HG02678 (cell line): ENCODE measurements around the gene MOGAT1.

Source experiments
- ATAC-seq: cut with Tn5 transposase; IDR thresholded peaks from one replicate; pipeline ENCODE4 v1.9.1; 2021; ENCODE audit warnings: mild to moderate bottlenecking, moderate library complexity; ENCODE audit not compliant: unreplicated experiment

The MOGAT1 gene

DNA sequence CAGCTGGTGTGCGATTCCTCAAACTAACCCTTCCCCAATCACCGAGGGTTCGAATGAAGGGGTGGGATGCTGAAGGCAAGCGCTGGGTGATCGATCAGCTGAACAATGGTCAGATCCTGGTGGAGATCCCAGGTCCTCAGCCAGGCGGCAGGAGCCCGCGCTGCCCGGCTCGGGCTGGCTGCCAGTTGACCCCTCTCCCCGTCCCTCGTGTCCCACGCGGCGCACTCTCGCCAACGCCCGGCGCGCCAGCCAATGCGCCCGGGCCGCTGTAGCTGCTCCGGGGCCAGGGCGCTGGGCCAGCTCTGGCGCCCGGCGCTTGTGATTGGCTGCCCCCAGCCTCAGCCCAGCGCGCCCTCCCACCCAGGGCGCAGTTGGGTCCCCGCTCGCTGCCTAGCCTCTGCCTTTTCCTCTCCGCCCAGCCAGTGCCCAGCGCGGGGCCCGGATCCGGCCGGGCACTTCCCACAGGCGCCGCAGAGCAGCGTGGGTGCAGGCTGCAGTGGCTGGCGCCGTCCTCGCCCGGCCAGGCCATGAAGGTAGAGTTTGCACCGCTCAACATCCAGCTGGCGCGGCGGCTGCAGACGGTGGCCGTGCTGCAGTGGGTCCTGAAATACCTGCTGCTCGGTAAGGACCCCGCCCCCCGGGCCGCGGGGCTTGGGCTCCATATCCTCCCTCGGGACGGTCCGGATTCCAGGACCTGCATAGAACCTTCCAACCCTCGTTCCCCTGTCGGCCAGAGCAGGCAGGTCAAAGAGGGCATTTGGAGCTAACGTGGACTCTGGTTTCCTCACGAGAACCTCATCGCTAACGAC lies at the start of gene MOGAT1:
Gene MOGAT1, plus strand, starts transcription at position 400 of the 809 bp plus-strand sequence. Its CDS starts 128 bp downstream, at position 528.
- ATAC-seq = peak; percentile 56

DNA sequence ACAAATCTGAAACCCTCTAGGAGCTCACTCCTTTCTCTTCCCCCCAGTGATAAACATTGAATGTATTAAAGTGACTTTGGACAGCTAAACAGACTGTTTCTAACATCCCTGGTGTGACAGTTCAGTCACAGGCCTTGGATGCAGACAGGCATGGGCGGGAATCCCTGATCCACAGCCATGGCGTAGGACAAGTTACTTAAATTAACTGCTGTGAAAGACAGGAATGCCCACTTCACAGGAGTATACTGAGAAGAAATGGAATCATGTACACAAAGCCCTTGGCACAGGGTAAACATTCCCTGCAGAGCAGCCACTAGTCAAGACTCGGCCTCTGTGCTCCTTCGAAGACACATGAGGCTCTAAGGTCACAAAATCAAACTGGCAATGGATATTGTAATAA lies 49.6 kb upstream of the MOGAT1 start:
- no peak for ATAC-seq

DNA sequence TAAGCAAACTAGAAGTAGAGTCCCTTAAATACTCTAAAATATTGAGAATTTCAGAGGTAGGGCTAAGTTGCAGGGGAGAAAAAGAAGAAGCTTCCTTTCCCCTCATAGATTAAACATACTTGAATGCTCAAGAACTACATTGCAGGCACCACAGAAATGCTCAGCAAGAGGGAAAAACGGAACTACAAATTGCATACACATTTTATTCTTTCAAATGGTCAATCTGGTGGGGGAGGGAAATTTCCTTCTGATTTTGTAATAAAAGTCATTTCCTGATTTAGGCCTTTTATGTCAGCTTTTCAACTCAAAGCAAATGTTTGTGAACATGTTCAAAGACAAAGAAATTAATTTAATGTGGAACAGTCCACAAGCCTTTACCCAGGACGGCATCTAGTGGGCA lies 48.5 kb upstream of the MOGAT1 start:
- ATAC-seq = no peak

DNA sequence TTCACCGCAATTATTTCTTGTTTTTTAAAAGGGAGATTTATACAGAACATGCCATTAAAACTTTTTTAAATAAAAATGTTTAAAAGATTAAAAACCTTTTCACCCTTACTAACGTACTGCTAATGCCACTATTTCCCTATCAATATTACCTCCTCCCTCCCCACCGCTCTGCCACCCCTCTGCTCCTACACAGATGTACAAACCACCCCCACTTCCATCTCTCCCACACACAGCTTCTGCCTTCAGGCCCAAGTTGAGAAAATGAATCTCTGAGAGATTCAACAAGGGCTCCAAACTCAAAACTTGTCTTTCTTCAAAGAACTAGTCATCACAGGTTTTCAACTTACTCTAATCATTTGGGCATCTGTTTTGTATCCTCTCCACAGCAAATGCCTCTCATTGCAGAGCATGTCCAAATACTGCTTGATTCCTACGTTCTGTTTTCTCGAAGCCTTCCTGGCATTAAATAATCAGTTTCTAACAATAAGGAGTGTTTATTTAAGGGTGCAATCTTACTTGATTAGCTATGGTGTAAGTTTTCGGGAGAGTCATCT lies 47.6 kb upstream of the MOGAT1 start:
- ATAC-seq = no peak

GRCh38 chr2:222627764-222628163 lies 43.7 kb upstream of the MOGAT1 start:
- no peak for ATAC-seq

- no peak for ATAC-seq
Measured at GRCh38 chr2:222635295-222635694, 36.2 kb upstream of the MOGAT1 start.

GRCh38 chr2:222637067-222637466 lies 34.4 kb upstream of the MOGAT1 start:
- no peak for ATAC-seq

DNA sequence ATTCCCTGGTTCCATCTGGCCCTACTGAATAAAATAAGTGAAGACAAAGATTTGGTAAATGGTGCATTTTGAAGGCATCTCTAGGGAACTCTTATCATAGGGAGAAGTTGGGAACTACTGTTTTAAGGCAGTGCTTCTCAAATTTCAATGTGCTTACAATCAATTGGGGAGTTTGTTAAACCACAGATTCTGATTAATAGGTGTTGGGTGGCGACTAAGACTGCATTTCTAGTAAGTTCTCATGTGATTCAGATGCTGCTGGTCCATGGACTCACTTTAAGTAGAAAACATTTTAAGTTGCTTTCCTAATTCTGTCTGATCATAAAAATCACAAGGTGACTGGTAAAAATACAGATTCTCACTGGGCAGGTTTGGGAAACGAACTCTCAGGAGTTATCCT lies 30.1 kb upstream of the MOGAT1 start:
- no peak for ATAC-seq

DNA sequence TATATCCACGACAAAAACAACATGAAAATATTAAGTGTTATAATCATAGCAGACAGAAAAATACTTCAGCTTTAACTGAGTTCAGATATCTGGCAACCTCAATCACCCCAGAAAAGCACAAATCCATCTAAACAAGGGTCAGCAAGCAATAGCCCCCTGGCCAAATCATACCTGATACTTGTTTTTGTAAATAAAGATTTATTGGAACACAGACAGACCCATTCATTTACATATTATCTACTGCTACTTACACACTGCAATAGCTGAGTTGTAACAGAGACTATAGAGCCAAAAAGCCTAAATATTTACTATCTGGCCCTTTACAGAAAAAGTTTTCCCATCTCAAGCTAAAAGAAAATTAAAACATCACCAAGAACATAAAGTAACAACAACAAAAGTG lies 28.3 kb upstream of the MOGAT1 start:
- ATAC-seq = no peak

DNA sequence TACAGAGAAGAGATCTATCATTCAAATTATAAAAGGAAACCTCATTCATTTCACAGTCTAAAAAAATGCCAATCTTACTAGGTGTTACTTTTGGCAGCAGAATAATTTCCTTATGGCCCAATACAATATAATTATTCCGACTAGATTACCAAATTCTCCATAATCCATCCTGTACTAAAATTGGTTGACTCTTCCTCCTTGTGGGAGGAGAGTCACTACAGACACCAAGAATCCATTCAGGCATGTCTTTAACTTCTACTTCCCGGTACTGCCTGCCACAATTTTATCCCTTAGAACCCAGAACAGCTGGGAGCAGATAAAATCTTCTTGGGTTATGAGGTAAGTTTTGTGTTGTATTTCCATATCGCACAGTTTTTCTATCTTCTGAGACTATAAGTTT lies 25.4 kb upstream of the MOGAT1 start:
- no peak for ATAC-seq

GRCh38 chr2:222649801-222650200 lies 21.7 kb upstream of the MOGAT1 start:
- ATAC-seq = no peak

DNA sequence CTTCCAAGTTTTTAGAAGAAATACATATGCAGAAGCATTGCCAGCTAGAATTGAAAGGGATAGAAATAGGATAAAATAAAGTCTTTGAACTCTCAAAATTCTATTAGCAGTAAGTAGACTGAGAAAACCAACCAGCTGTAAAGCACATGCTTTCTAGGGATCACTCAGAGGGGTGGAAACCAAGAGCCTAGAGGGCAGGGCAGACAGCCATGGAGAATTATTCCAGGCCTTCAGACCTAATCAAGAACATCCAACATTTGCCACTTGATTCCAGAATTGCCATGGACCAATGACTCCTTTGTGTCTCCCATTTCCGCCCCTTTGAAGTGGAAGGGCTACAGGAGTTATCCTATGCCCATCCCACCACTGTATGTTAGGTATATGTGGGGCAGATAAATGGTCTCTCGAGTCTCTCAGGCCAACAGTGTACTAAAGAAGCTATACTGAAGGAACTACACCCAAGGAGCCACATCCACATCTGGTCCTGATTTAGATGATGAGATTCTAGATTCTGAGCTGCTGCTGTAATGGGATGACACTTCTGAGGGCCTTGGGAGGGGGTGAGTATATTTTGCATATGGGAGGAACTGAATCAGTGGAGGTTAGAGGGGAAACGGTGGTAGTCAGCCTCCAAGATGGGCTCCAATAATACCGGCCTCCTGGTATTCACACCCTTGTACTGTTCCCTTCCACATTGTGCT lies 19.6 kb upstream of the MOGAT1 start:
- ATAC-seq = no peak

DNA sequence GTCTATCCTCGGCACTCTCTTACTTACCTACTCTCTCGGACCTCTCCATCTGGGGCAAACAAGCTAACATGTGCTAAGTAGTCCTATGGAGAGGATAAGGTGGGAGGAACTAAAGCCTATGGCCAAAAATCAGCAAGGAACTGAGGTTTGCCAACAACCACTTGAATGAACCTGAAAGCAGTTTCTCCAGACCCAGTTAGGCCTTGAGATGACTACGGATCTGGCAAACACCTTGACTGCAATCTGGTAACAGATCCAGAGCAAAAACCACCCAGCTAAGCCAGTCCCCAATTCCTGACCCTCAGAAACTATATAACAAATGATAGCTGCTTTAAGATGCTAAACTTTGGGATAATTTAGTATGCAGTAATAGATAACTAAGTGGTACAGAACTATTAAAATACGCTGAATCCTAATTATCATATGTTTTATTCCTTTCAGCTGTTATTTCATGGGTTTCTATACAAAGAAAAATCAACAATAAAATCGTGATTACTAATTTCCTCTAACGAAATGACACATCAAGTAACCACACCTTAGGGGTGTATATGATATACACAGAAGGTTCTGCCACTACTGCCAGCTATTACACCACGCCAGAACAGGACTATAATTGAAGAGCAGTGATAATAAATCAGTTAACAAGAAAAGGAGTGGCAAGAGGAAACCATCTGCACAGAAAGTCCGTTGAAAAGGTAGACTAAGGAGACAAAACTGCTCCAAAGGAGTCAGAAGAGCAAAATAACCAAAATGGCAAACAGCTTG lies 18.8 kb upstream of the MOGAT1 start:
- ATAC-seq = no peak

- ATAC-seq = no peak
Measured at GRCh38 chr2:222653280-222653679, 18.2 kb upstream of the MOGAT1 start.

- ATAC-seq = peak; percentile 88
Measured at GRCh38 chr2:222655787-222656525, 15.5 kb upstream of the MOGAT1 start, which contains the start of gene FARSB. FARSB (minus strand) TSS chr2:222656092; CDS start chr2:222656073, 19 bp downstream.

DNA sequence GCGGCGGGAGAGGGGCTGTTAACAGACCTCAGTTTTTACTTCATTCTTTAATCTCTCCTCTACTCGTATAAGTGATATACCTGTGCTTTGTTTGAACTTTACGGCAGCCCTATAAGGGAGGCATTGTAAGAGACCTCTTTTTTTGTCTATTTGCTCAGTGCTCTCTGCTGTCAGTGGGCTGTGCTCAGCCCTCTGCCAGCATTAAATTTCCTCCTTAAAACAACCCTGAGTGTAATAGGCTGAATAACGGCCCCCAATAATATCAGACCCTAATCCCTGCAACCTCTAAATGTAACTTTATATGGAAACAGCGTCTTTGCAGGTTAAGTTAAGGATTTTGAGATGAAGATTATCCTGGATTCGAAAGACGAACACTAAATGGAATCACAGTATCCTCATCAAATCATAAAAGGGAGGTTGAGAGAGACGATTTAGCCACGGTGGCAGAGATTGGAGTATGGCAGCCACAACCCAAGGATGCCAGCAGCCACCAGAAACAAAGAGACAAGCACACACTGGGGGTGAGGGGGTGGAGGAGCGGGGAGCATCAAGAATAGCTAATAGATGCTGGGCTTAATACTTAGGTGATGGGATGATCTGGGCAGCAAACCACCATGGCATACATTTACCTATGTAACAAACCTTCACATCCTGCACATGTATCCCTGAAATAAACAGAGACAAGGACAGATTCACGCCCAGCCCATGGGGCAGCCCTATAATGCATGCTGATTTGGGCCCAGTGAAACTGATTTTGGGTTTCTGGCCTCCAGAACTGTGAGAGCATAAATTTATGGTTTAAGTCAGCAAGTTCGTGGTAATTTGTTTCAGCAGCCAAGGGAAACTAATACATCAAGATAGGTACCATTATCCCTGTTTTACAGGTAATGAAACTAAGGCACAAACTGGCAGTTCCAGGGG lies 14.7 kb upstream of the MOGAT1 start:
- ATAC-seq = peak; percentile 31

DNA sequence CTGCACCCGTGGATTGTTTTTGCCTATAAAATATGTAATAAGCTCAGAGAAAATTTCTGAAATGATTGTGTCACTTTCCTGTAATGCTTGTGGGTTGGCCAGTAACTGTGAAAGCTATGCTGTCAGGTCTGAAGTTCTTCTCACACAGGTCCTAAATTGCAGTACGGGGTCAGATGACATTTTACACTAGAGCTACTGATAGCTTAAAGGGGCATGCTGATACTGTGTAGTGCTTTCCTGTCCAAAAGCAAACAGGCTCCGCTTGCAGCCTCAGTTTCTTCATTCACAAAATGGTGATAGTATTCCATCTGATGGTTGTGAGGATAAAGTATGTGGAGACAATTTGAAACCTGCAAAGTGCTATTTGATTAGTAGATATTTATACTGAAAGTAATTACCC lies 8.0 kb upstream of the MOGAT1 start:
- no peak for ATAC-seq

DNA sequence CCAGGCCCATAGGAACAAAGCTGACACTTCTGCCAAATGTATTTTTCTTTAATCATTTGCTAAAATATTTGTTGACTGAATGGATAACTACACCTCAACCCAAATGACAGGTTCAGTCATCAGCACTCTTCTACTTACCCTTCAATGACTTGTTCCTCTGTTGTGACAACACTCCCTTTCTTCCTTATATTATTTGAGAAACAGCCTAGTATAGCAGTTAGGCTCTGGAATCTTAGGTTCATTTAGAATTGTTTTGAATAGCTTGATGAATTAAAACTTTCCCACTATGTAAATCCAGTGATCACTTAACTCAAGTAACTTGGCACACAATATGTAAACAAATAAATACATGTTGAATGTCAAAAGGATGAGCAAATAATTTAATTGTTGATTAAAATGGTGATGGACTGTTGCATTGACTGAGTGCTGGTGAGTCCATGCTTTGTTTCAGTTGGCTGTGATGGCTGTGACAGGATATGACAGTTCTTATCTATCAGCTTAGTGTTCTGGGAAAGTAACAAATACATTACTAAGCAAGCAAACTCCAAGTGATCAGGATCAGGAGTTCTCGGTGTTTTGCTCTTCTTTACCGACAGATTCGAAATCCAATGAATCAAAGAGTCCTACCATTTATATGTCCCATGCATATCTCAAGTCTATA lies 2.8 kb upstream of the MOGAT1 start:
- no peak for ATAC-seq

DNA sequence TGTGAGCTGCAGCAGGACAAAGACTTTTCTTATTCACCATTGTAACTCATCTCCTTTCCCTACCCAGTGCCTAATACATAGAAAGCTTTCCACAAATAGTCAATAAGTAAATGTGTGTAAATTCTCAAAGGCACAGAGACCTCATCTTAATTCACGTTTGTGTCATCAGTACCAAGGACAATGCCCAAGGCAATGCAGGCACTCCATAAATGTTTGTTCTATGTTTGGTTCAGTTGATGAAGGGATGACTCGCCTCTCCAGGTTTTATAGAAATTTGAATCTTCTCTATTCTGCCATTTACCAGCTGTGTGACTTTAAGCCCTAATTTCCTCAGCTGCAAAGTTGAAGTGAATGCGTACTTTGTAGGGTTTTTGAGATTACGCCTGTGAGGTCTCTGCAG lies 2.1 kb upstream of the MOGAT1 start:
- no peak for ATAC-seq
